ENCODE measurements around the gene DUSP28. TPM values are rescaled to one million over a fixed set of nuclear protein-coding genes. Genes with fewer than 3 reads are reported as not detected.
A peak's percentile ranks its signal among the peaks of the same experiment; 100 is the strongest.

DUSP28 gene
- total and polyA plus RNA-seq, 2 of the 13 experiments (the other 11 are each of a cell fraction or from before 2014, with no cell fraction given), result 5.2 to 8.6 TPM

DNA sequence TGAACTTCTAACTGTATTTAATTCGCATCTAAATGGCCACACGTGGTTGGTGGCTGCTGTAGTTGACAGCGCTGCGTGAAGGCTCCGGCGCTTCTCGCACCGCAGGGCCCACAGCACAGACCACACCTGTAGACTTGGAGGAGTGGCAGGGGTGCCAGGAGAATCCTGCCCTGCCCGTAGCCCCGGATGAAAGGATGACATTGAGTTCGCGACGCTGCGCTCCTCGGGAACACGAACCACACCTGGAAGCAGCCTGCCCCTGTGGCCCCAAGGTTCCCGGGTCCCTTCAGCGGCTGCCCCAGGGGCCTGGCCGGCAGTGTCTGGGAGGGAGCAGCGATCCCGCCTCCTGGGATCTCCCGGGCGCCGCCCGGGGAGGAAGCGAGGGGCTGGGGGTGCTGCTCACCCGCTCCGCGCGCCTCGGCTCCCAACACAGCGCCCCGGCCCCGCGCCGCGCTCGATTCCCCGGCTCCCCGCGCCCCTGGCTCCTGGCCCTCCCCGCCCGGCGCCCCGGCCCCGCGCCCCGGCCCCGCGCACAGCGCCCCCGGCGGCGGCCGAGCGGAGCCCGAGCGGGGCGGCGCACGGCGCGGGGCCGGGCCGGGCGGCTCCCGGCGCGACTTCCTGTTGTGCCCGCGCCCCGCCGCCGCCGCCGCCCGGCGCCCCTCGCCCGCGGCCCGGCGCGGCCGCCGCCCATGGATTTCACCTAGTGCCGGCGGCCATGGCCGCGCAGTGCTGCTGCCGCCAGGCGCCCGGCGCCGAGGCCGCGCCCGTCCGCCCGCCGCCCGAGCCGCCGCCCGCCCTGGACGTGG, 7.9 kb downstream of the DUSP28 start, which contains the start of gene RNPEPL1 (continued):
- TF ChIP-seq, protein P1, sequence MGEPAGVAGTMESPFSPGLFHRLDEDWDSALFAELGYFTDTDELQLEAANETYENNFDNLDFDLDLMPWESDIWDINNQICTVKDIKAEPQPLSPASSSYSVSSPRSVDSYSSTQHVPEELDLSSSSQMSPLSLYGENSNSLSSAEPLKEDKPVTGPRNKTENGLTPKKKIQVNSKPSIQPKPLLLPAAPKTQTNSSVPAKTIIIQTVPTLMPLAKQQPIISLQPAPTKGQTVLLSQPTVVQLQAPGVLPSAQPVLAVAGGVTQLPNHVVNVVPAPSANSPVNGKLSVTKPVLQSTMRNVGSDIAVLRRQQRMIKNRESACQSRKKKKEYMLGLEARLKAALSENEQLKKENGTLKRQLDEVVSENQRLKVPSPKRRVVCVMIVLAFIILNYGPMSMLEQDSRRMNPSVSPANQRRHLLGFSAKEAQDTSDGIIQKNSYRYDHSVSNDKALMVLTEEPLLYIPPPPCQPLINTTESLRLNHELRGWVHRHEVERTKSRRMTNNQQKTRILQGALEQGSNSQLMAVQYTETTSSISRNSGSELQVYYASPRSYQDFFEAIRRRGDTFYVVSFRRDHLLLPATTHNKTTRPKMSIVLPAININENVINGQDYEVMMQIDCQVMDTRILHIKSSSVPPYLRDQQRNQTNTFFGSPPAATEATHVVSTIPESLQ (CRISPR knock-in tag; conservative IDR thresholded peaks at IDR 0.05), result no peak
- TF ChIP-seq ZNF432 (CRISPR knock-in tag; IDR thresholded peaks at IDR 0.05; ENCODE audit: borderline replicate concordance) (no peak), PAWR (CRISPR knock-in tag; IDR thresholded peaks at IDR 0.05; ENCODE audit: borderline replicate concordance) (no peak), ZNF790 (CRISPR knock-in tag; IDR thresholded peaks at IDR 0.05; ENCODE audit: borderline replicate concordance) (no peak), ZNF746 (CRISPR knock-in tag; IDR thresholded peaks at IDR 0.05) (no peak), HDAC1 (CRISPR knock-in tag; IDR thresholded peaks at IDR 0.05) (peak; percentile 79), HCFC1 (IDR thresholded peaks at IDR 0.05; ENCODE audit: low read depth, low read length) (no peak), ZNF747 (CRISPR knock-in tag; IDR thresholded peaks at IDR 0.05; ENCODE audit: borderline replicate concordance) (no peak; the same call in 1 of the 2 replicates)
- TF ChIP-seq, protein P2, sequence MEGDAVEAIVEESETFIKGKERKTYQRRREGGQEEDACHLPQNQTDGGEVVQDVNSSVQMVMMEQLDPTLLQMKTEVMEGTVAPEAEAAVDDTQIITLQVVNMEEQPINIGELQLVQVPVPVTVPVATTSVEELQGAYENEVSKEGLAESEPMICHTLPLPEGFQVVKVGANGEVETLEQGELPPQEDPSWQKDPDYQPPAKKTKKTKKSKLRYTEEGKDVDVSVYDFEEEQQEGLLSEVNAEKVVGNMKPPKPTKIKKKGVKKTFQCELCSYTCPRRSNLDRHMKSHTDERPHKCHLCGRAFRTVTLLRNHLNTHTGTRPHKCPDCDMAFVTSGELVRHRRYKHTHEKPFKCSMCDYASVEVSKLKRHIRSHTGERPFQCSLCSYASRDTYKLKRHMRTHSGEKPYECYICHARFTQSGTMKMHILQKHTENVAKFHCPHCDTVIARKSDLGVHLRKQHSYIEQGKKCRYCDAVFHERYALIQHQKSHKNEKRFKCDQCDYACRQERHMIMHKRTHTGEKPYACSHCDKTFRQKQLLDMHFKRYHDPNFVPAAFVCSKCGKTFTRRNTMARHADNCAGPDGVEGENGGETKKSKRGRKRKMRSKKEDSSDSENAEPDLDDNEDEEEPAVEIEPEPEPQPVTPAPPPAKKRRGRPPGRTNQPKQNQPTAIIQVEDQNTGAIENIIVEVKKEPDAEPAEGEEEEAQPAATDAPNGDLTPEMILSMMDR (CRISPR knock-in tag; IDR thresholded peaks at IDR 0.05), result no peak
- TF ChIP-seq, protein P3, sequence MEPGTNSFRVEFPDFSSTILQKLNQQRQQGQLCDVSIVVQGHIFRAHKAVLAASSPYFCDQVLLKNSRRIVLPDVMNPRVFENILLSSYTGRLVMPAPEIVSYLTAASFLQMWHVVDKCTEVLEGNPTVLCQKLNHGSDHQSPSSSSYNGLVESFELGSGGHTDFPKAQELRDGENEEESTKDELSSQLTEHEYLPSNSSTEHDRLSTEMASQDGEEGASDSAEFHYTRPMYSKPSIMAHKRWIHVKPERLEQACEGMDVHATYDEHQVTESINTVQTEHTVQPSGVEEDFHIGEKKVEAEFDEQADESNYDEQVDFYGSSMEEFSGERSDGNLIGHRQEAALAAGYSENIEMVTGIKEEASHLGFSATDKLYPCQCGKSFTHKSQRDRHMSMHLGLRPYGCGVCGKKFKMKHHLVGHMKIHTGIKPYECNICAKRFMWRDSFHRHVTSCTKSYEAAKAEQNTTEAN (CRISPR knock-in tag; conservative IDR thresholded peaks at IDR 0.05), result no peak
- TF ChIP-seq, protein P4, sequence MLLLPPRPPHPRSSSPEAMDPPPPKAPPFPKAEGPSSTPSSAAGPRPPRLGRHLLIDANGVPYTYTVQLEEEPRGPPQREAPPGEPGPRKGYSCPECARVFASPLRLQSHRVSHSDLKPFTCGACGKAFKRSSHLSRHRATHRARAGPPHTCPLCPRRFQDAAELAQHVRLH (CRISPR knock-in tag; IDR thresholded peaks at IDR 0.05; ENCODE audit: borderline replicate concordance, low read depth), result no peak
- TF ChIP-seq, protein P5, sequence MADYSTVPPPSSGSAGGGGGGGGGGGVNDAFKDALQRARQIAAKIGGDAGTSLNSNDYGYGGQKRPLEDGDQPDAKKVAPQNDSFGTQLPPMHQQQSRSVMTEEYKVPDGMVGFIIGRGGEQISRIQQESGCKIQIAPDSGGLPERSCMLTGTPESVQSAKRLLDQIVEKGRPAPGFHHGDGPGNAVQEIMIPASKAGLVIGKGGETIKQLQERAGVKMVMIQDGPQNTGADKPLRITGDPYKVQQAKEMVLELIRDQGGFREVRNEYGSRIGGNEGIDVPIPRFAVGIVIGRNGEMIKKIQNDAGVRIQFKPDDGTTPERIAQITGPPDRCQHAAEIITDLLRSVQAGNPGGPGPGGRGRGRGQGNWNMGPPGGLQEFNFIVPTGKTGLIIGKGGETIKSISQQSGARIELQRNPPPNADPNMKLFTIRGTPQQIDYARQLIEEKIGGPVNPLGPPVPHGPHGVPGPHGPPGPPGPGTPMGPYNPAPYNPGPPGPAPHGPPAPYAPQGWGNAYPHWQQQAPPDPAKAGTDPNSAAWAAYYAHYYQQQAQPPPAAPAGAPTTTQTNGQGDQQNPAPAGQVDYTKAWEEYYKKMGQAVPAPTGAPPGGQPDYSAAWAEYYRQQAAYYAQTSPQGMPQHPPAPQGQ (CRISPR knock-in tag; IDR thresholded peaks at IDR 0.05; ENCODE audit: borderline replicate concordance), result no peak
- TF ChIP-seq, protein P6, sequence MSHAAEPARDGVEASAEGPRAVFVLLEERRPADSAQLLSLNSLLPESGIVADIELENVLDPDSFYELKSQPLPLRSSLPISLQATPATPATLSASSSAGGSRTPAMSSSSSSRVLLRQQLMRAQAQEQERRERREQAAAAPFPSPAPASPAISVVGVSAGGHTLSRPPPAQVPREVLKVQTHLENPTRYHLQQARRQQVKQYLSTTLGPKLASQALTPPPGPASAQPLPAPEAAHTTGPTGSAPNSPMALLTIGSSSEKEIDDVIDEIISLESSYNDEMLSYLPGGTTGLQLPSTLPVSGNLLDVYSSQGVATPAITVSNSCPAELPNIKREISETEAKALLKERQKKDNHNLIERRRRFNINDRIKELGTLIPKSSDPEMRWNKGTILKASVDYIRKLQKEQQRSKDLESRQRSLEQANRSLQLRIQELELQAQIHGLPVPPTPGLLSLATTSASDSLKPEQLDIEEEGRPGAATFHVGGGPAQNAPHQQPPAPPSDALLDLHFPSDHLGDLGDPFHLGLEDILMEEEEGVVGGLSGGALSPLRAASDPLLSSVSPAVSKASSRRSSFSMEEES (CRISPR knock-in tag; IDR thresholded peaks at IDR 0.05), result no peak
- TF ChIP-seq, protein P7, sequence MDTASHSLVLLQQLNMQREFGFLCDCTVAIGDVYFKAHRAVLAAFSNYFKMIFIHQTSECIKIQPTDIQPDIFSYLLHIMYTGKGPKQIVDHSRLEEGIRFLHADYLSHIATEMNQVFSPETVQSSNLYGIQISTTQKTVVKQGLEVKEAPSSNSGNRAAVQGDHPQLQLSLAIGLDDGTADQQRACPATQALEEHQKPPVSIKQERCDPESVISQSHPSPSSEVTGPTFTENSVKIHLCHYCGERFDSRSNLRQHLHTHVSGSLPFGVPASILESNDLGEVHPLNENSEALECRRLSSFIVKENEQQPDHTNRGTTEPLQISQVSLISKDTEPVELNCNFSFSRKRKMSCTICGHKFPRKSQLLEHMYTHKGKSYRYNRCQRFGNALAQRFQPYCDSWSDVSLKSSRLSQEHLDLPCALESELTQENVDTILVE (CRISPR knock-in tag; IDR thresholded peaks at IDR 0.05), result no peak
- TF ChIP-seq, protein P8, sequence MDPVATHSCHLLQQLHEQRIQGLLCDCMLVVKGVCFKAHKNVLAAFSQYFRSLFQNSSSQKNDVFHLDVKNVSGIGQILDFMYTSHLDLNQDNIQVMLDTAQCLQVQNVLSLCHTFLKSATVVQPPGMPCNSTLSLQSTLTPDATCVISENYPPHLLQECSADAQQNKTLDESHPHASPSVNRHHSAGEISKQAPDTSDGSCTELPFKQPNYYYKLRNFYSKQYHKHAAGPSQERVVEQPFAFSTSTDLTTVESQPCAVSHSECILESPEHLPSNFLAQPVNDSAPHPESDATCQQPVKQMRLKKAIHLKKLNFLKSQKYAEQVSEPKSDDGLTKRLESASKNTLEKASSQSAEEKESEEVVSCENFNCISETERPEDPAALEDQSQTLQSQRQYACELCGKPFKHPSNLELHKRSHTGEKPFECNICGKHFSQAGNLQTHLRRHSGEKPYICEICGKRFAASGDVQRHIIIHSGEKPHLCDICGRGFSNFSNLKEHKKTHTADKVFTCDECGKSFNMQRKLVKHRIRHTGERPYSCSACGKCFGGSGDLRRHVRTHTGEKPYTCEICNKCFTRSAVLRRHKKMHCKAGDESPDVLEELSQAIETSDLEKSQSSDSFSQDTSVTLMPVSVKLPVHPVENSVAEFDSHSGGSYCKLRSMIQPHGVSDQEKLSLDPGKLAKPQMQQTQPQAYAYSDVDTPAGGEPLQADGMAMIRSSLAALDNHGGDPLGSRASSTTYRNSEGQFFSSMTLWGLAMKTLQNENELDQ (CRISPR knock-in tag; IDR thresholded peaks at IDR 0.05; ENCODE audit: borderline replicate concordance), result no peak
